COLO668 (cell line): ENCODE data around the gene LRP2.
A peak's percentile ranks its signal among the peaks of the same experiment; 100 is the strongest.
"Not testable (repeated sequence)": the region's sequence is repeated elsewhere in the genome, so short reads cannot be mapped to it uniquely, and the experiment has no call there.

Experiments
- DNase-seq: peaks from one replicate; lab custom pipeline; 2025; ENCODE audit not compliant: unreplicated experiment; lab: John Stamatoyannopoulos, UW

LRP2 gene

DNA sequence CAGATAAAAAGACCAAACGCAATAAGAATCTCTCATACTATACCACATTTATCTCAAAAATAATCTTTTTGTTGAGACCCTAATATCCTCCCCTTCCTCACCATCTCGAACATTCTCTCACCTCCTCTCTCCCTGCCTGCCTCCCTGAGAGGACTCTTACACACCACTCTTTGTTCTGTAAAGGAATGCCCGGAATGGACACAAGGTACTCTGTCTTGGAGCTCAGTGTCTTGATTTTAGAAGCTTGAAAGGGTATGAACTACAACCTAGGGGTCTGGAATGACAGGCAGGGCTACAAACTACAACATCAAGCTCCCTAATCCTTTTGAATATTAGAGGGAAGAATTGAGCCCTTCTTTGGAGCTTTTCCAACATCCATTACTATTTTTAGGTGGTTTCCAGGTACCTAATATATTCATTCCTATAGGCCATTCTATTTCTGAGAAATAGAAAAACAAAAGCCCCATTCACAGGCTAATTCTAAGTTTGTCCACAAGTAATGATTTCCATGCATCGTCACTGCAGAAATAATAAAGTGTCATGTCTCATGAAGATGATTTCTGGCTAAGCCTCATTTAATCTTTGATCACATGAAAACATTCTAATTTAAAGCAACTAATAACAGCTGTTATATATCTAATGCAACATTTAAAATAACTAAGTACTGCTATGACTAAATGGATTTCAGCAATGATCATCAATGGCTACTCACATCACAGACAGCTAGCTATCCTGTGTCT lies 60.6 kb downstream of the LRP2 start:
- DNase-seq = no peak

DNA sequence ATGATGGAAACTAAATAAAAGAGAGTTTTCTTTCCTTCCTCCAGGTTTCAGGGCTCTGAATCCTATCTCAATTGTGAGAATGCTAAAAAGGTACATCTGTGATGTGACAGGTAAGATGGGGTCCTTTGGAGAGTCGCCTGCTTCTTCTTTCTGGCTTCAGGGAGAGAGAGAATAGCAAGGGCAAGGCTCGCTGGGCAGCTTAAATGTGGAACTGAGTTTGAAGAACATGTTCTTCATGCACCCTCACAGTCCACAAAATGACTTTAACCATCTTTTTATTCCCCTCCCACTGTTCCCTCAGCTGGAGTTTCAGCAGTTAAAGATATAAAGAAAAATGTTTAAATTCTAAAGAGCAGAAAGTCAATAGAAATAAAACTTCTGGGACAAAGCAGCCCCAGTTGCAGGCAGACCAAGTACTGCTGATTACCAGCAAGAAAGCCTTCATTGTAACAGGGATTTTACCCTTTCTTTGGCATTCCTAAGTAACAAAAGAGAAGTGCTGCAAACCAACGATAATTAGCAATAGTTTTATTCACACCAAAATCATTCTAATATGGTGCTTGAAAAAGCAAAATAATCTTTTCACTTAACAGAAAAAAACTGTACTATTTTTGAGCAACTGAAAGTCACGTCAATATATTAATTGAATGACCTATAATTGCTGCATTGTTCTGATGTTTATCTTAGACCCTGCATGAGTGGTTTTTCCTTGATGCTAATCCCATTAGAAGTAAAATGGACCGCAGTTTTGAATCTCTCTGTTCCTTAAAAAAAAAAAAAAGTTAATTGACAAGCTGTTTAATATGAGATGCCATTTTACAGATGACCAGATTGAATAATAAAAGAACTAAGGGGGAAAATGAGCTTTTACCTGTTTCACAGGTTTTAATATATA lies 61.5 kb downstream of the LRP2 start:
- DNase-seq = no peak

DNA sequence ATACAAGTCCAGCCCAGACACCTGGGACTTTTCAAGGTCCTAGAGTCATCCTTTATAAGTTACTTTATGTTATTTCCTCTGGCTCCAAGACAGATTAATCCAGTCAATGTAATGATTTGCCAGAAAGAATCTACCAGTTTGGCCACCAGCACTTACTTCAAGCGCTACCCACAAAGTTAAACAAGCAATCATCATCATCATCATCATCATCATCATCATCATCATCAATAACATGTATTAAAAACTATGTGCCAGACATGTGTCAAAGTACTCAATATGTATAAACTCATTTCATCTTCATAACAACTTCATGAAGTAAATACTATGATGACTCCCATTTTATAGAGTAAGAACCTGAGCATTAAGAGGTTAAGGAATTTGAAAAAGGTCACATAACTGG lies 64.3 kb downstream of the LRP2 start:
- no peak for DNase-seq

DNA sequence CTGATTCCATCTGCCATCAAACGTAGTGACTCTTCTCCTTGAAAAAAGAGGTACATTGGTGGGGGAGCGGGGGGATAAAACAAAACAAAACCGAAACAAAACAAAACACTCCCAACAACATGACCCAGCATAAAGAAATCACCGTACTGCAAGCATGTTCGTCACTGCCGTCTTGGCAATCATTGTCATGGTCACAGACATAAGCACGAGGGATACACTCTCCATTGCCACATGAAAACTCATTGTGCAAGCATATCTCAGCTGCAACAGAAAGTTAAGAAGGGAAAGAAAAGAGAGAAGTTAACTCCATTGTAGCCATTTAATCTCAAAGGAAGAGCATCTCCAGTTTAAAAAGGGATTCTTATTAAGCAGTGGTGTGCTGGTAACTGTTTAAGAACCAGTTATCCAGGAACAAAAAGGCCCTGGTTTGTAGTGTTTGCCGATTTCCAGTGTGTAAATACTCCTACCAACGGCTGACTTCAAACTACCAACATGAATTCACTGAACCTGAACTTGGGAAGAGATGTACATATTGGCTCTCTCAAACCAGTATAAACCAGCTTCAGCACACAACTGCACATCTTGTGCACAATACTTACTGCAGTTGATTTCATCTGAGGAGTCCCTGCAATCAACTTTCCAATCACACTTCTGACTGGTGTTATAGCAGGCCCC lies 68.2 kb downstream of the LRP2 start:
- DNase-seq = peak; percentile 48

DNA sequence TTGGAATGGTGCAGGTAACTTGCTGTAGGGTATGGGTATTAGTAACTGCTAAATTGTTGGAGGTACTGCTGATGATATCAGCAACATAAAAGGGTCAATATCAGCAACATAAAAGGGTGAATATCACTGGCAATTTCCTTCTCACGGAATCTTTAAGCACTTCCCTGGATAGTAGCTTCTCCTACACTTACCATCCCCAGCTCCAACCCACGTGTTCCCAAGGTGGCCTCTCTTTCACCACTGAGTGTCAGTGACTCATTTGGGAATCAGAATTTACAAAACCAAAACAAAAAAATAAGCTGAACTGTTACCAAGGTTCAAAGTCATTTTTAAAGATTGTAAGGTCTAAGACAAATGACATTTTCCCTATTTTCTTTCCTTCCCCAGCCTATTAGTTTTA lies 70.8 kb downstream of the LRP2 start:
- no peak for DNase-seq

DNA sequence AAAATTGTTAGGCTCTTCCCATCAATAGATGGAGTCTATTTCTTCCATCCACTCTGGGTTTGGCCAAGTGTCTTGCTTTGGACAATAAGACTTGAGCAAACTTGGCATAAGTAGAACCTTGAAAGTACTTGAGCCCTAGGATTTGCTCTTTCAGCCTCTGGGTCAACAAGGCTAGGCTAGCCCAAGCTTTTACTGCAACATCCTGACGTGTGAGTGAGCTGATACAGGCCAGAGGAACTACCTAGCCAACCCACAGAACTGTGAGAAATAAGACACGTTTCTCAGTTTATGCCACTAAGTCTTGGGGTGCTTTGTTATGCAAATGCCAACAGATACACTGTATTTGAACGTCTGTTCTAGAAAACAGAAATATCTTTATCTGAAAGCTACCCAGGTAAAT lies 71.9 kb downstream of the LRP2 start:
- no peak for DNase-seq

DNA sequence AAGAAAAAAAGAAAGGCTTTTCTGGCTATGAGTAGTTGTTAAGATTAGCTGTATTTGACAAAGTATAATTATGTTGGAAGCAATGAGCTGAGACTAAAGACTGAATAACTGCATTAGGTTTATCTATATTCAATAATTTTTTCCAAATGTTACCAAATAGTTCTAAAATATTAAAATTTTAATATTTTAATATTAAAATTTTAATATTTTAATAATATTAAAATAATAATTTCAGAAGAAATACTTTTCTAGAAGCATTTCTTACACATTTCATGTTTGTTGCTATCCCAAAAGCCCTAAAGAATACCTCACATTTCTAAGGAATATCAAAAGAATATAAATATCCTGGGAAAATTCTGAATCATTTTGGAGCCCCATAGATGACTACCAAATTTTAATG lies 74.7 kb downstream of the LRP2 start:
- no peak for DNase-seq

DNA sequence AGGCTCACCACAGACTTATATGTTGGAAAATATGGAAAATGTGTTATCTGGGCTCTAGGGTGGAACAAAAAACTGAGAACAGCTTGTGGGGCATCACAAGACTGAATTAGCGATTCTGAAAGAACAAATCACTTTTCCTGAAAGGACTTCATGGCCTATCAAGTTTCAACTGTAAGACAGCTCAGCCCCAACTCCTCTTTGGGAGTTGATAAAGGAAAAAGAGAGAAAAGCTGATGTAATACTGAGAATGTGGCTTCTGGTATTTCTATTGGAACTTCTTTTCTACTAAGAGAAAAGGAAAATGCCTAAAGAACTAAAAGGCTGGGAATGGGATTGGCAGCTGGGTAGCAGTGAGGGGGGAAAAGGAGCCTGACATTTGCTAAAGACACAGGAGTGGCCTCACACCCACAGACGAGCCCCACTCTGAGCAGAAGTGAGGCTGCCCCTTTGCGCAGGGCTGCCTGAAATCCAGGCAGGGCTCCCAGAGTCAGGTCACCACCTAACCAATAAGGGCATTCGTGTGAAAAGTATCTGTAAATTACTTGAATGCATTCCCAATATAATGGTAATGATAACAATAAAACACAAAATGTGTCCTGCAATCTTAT lies 75.6 kb downstream of the LRP2 start:
- DNase-seq = no peak

DNA sequence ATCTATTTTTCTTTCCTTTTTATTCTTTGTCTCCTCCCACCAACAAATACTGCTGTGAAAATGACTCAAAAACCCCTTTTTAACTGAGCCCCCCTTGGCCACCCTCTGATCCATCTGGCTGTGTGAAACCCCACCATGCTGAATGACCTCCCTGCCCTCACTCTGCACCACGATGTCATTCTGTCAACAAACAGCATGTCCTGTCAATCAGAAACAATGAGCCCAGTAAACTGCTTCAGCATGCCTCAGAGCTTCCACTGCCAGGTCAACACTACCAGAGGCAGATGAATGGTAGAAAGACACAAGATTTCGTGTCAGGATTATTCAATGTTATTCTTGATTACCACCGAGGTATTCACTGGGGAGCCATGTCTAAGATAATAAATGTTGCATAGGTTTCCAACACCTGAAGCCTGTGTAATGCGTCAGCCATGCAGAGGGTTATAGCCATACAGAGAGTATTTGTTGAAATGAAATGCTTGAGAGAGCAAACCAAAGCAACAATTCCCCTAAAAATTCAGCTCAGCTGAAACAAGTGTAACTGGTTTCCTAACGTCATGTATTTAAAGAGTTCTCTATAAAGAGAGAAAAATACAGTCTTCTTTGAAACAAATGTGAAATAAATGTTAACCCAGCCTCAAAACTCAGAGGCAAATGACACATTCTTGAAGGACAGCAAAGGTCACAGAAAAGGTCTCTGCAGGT lies 76.7 kb downstream of the LRP2 start:
- no peak for DNase-seq

DNA sequence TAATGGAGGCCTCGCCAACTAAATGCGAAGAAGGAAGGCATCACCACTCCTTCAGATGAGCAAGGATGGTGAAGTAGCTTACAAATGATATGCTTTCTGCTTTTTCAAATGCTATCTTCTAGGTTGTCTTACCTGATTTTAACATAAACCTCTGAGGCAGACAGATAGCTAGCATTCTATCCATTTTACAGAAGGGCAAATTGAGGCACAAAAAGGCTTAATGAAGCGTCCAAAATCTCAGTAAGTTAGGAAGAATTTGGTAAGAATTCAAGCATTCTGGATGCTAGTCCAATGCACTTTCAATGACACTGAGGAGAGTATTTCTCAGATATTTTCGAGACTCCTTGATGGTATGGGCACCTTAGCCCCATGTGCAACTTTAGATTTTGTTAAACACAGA lies 81.8 kb downstream of the LRP2 start:
- no peak for DNase-seq

DNA sequence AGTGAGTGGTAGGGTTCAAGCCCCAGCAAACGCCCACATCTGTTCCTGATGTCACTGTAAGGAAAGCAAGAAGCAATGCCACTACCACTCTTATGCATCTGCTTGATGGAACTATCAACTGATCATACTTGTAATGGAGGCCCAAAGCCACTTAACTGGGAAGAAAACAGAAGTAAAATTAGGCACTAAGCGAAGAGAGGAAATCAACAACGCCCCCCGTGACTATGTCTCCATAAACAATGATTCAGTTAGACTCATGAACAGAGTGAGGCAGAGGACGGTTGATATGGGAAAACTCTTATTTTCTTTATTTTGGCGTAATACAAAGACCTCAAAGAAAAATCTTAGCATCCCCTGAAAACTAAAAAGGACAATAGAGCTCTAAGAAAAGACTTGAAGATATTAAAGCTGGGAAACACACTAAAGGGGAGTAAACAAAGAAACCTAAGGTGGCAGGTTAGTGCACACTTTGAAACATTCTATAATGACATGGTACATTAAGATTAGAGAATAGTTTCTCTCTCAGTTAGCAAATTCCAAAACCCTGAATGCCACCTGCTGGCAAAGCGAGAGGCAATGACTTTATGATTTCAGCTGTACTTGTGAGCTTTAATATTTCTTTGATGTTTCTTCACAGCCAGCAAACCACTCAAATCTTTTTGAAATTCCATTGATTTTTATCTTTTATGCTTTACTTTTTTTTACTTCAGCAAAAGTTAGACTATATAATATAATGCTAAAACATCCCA lies 86.5 kb downstream of the LRP2 start:
- DNase-seq = no peak

DNA sequence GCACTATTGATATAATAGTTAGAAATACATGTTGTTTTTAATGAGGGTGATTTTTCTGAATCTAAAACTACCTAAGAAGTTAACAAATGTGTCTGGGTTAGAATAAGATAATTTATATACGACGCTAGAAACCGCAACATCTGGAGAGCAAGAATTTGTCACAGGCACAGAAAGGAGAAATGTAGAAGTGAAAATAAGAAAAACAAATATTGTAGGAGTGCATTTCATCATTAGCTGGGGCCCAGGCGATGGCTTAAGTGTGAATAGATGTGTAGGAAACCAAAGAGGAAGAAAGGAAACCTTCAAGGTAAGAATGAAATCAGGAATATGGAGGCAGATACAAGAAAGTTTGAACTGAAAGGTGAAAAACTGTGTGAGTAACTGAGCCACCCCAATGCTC lies 90.3 kb downstream of the LRP2 start:
- DNase-seq = no peak

DNA sequence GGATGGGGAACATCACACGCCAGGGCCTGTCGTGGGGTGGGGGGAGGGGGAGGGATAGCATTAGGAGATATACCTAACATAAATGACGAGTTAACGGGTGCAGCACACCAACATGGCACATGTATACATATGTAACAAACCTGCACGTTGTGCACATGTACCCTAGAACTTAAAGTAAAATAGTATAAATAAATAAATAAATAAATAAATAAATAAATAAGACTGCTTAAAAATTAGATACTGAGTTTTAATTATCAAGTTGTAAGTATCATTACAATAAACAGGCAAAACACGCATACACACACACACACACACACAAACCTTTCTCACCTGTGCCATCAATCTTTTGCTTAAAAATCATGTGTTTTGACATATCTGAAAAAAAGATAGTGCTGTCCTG lies 91.8 kb downstream of the LRP2 start:
- DNase-seq = not testable (repeated sequence)

DNA sequence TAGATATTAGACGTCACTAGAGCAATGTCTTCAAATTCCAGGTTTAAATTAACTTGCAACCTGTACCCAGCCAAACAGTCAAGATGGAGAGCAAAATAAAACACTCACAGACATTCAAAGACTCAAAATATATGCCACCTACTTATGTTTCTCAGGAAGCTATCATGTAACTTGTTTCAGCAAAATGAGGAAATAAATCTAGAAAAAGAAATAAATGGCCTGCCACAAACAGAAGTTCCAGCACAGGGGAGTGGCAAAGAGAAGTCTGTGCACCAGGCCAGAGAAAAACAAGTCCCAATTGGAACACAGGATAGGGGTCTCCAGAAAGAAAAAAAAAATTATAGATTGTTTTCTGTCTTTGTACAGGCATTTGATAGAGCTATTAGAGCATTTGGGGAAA lies 96.7 kb downstream of the LRP2 start:
- no peak for DNase-seq

DNA sequence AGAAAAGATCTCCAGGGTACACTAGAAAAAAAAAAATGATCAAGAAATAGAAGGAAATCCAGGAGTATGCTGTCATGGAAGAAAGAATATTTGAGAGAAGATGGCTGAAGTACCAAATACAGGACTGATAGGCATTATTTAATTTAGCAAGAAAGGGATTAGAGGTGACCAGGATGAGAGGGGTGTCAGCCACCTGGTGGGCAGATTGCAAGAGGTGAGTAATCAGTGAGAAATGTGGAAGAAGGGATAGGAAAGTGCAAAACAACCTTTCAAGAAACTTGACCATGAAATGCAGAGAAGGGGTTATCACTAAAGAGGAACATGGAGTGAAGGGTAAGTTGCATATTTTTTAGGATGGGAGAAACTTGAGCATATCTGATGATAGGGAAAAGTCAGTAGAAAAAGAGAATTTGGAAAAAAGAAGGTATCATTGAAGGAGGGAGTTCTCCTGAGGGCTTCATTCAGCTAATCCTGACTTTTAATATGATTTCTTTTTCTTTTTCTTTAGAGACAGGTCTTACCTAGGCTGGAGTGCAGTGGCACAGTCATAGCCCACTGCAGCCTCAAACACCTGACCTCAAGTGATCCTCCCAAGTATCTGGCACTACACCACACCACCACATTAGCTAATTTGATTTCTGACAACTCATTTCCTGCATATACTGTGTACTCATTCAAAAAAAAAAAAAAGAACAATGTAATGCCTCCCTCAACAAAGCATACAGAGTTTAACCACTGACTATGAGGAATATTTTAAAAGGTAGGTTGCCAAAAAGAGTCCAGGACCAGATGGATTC lies 101.3 kb downstream of the LRP2 start:
- no peak for DNase-seq

DNA sequence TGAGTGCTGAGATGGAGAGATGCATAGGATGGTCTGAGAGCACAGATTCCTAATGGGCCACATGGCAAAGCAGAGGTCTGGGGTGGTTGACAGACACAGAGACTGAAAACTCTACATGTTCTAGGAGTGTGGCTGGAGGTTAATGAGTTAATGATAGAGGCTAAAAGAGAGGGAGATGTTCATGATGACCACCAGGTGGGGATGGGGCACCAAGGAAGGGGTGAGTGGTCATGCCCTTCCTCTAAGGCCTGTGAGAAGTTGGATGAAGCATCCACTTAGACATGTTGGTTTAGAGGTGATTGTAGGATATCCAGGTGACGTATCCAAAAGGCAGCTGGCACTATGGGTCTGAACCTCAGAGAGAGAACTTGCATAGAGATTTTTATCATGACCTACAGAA lies 102.1 kb downstream of the LRP2 start:
- DNase-seq = no peak

DNA sequence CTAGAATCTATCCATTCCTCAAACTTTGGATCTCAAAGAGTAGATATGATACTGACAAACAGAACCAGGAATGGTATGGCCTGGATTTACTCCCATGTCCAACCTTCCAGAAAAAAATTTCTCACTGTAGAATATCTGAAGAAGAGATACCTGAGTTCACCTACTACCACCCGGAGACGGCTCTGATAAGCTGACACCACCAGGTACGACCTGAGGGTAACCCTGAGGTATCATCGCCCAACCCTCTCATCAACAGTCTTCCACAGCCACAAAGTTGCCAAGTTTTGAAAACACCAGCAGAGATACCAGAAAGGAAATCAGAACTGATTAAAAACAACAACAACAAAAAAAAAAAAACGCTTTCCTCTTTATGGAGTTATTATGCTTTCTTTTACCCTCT lies 102.9 kb downstream of the LRP2 start:
- DNase-seq = no peak

DNA sequence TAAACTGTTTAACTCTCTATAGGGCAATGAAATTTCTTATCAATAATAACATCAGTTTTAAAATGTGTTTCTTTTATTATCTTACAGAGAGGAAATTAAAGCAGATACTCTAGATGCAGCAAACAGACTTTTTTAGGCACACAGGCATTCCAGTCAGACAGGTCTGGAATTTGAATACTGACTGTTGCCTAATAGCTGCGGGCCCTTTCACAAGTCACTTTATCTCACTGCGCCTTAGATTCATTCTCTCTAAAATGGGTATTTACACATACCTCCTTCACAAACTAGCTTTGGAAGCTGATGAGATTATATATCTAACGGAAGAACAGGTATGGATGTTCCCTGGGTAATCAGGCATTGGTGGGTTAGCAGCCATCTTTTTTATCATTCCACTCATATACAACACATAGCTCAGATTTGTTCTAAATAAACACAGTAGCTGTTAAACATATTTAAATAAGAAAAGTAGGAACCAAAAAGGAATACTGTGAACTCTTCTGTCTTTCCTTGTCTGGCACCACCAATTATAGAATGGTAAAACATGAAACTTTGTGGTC lies 104.2 kb downstream of the LRP2 start:
- DNase-seq = no peak

DNA sequence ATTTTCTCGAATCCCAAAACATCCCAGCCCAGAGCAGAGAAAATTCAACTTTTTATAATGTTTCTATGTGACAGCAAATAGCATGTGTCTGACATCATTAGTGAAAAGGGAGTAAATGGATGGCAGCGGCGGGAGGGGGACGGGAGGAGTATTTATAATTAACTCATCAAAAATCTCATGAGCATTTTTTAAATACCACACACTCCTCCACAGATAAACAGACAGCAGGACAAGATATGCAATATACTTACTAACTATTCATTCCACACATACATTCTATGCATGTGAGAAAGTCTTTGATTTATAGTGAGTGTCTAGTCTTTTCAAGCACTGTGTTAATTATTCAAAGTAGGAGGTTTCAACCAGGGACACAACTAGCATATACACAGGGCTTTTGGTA lies 107.6 kb downstream of the LRP2 start:
- no peak for DNase-seq
